T47D (cell line): ENCODE results near the gene HACD1.
"Not testable (repeated sequence)": the region's sequence is repeated elsewhere in the genome, so short reads cannot be mapped to it uniquely, and the experiment has no call there.

Experiments
- DNase-seq, 2 experiments: peaks; one replicate each; pipeline versions ENCODE4 v3.0.0 to v3.0.0-alpha.2; 2011 to 2012; ENCODE audit warnings: low read depth in 1 of 2, low spot score in 1 of 2
- JUND ChIP-seq: IDR thresholded peaks from 2 replicates; pipeline ENCODE4 v1.6.1; 2012; ENCODE audit warnings: low read depth
- in situ Hi-C: cut with HindIII; loops from 2 replicates; pipeline ENCODE4 v1.10.0; 2016; ENCODE audit warnings: low sequenced_read_pairs, low pct_unique_long_range_greater_than_20kb

HACD1 gene

DNA sequence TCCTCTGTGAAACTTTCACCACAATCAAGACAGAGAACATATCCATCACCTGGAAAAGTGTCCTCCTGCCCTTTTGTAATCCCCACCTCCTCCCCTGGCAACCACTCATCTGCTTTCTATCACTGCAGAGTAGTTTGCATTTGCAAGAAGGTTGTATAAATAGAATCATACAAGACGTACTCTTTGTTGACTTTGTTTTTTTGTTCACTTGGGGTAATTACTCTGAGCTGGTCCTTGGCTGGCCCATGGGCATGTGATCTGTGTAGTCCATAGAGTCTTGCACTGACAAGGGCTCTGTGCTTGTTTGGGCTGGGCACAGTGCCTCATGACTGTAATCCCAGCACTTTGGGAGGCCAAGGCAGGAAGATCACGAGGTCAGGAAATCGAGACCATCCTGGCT, 7.8 kb upstream of the HACD1 start:
- in situ Hi-C loops = no loop called here
- DNase-seq = no peak
- no peak for TF ChIP-seq JUND

DNA sequence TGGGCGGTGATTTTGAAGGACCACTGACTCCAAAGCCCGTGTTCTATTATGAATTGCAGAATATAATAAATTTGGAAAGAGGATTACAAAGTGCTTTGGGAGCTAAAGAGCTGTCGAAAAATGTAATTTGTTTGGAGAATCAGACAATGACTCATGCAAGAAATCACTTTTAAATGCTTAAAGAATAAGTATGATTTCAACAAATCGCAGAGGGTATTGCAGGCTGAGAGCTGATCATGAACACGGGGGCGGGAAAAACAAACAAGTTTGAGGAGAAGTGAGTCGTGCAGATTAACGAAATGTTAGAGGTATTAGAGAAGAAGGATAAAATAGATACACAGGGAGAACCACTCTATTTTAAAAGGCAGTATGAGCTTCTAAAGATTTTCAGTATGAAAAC, 4.9 kb upstream of the HACD1 start:
- no peak for DNase-seq
- no peak for TF ChIP-seq JUND
- in situ Hi-C loops = no loop called here

DNA sequence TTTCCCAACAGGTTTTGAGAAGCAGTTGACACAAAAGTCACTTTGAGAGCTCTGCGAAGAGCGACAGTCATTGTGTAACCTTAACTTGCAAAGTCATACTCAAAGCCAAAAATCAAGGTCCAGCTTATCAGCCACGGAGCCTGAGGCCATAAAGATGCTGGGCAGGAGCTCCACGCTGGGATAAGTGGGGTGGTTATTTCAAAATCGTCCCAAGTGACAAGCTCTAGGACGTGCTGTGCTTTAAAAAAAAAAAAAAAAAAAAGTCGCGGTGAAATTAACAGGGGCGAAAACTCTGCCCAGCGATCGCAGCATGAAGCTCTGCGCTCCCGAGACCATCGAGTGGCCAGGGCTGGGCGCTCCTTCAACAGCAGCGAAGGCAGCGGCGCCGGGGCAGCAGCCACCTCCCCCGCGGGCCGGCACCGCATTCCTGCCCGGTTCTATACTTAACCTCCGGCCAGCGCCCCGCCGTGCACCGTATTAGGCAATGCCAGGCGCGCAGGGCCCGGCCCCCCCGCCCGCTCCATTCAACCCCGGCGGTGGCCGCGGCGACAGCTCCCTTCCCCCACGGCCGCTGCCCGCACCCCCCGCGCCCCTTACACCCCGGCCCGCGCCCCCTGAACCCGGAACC, 657 bp downstream of the HACD1 start:
- in situ Hi-C loops = no loop called here
- DNase-seq = peak; percentile 73 to 85
- no peak for TF ChIP-seq JUND

DNA sequence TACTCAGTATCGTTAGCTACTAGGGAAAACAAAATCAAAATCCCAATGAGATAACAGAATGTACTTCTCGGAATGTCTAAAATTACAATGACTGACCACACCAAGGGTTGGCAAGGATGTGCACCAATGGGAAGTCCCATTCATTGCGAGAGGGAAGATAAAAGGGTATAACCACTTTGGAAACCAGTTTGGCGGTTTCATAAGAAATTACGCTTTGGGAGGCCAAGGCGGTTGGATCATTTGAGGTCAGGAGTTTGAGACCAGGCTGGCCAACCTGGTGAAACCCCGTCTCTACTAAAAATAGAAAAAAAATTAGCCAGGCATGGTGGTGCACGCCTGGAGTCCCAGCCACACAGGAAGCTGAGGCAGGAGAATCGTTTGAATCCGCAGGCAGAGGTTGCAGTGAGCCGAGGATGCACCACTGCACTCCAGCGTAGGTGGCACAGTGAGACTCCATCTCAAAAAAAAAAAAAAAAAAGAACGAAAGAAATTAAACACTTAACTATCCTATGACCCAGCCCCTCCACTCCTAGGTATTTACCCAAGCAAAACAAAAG, 7.6 kb downstream of the HACD1 start:
- TF ChIP-seq JUND = no peak
- no peak for DNase-seq
- in situ Hi-C loops = no loop called here

DNA sequence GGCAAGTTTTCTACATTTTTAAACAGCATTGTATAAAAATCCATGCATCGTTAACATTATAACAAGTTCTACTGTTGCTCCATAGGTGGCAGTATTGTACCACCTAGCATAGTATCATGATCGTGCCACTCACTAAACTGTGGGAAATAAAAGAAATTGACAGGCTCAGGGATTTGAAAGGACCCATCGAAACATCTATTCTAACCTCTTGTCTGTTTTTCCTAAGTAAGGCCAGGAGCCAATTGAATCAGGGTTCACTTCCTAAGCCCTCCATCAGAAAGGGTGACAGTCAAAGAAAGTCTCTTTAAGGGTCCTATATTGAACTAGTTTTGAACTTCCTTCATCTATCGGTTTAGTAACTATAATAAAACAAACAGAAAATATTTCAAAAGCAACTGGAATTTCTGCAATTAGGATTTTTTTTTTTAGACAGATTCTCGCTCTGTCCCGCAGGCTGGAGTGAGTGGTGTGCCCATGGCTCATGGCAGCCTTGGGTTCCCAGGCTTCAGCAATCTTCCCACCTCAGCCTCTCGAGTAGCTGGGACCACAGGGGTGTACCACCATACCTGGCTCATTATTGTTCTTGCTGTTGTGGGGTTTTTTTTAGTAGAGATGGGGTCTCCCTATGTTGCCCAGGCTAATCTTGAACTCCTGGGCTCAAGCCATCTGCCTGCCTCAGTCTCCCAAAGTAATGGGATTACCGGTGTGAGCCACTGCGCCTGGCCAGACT, 9.4 kb downstream of the HACD1 start:
- in situ Hi-C loops = no loop called here
- peak; percentile 42 to 72 for DNase-seq
- TF ChIP-seq JUND = no peak

DNA sequence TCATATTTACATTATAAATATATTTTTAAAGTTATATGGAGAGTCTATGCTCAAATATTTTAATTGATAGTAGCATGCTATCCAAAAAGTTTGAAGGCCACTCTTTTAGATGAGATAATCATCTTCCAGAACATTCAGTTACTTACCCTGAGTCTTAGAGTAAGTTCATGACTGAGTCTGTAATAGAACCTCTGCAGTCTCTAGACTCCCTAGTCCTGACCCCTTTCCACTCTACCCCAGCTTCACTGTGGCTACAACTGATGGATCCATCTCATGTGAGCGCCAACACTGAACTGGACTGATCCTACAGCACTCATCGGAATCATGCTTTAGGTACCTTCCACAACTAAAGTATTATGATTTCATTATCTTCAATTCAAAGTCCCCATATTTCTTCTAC, 10.1 kb downstream of the HACD1 start:
- no peak for TF ChIP-seq JUND
- DNase-seq = no peak
- in situ Hi-C loops = no loop called here

DNA sequence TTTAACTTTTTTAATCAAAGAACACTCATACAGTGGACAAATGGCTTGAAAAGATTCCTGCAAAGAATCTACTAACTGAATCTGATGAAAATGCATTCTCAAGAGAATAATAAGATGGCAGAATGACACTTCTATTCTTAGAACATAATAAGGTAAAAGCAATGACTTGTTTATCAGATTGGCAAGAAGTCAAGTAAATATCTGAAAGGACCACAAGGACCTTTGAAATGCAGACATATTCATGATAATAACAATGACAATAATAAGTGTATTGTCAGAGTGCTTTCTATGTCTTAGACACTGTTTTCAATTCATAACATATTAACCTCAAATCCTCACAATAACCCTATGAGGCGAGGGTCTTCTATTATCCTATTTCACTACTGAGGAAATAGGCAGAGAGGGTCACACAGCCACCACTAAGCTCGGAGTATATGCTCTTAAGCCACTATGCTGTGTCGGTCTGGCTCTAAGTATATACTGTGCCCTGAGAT, 10.6 kb downstream of the HACD1 start:
- in situ Hi-C loops = no loop called here
- TF ChIP-seq JUND = no peak
- DNase-seq = no peak

DNA sequence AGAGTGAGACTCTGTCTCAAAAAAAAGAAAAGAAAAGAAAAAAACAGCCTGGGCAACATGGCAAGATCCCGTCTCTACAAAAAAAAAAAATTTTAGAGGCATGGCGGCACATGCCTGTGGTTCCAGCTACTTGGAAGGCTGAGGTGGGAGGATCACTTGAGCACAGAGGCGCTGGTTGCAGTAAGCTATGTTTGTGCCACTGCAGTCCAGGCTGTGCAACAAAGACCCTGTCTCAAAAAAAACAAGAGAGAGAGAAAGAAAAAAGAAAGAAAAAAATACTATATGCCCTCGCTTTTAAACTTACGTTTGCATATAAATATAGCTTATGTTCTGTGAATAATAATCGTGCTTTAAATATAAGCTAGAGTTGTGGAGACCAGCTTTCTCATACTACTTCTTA, 11.2 kb downstream of the HACD1 start:
- no peak for DNase-seq
- in situ Hi-C loops = no loop called here
- no peak for TF ChIP-seq JUND

DNA sequence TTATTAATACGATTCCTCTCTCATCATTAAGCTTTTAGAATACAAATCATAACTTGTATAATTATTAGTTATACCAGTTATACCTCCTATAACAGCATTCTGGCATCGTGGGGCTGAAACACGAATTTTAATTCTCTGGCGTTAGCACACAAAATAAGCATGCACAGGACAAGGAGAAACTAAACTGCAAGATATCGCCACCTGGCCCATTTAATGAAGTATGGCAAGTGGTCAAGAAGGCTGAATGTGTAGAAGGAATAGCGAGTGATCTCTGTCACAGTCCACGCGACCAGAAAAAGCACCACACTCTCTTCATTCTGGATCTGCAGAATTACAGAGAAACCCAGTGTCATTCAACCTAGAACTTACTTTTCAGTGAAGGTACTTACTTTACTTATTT, 18.1 kb downstream of the HACD1 start:
- peak; percentile 44 to 81 for DNase-seq
- no peak for TF ChIP-seq JUND
- in situ Hi-C loops = no loop called here

DNA sequence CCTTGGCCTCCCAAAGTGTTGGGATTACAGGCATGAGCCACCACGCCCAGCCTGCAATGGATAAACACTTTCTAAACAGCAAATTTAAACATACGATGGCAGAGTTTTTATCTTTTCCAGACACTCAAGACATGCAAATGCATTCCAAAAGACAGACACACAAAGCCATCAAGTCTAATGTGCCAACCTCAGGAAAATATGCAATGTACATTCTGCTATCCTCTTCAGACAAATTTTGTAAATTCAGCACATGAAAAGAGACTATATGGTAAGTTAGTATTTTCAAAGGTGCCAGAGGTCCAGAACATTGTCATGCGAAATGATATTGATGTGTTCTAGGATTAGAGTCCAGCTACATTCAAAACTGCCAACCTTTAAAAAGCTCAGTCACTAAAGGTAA, 19.8 kb downstream of the HACD1 start:
- in situ Hi-C loops = no loop called here
- no peak for TF ChIP-seq JUND

DNA sequence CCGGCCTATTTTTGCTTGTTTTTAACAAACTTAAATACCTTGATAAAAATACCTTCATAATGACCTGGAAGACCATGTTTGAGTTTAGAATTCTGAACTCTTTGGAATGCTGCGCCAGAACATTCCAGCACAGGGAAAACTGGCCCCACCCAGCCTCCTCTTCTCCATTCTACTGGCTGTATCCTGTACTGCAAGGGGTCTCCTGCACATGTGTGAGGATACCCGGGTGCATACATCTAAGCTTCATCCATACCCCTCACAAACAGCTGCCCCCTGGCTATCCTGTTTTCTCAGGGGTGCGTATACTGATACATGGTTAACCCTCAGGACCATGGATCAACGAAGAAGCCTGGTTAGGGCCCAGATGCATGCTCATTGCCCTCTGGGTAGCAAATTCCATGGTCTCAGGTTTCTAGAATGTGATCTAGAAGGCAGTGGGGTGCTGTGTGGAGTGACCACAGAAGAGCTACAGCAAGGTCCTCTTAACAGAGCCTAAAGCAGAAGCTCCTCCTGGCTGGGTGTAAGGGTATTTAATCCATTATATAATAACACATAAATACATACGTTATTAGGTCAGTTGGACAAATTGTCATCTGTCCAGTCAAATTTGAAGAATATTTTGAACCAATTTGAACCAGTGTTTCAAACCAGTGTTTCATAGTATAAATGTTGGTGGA, 26.1 kb downstream of the HACD1 start:
- no peak for DNase-seq
- TF ChIP-seq JUND = no peak
- in situ Hi-C loops = no loop called here

More for the DNA sequence above, 19.8 kb downstream of the HACD1 start:
- DNase-seq = no peak

DNA sequence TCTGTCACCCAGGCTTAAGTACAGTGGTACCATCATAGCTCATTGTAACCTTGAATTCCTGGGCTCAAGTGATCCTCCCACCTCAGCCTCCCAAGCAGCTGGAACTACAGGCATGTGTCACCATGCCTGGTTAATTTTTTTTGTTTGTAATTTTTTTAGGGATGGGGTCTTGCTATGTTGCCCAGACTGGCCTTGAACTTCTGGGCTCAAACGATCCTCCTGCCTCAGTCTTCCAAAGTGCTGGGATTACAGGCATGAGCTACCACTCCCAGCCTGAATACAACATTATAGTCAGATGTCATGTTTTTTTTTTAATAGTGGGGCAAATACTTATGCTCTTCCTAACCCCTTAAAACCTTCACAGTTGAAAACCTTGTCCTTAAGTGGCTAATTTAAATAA, 27.9 kb downstream of the HACD1 start:
- DNase-seq, in situ Hi-C loops: not testable (repeated sequence)

DNA sequence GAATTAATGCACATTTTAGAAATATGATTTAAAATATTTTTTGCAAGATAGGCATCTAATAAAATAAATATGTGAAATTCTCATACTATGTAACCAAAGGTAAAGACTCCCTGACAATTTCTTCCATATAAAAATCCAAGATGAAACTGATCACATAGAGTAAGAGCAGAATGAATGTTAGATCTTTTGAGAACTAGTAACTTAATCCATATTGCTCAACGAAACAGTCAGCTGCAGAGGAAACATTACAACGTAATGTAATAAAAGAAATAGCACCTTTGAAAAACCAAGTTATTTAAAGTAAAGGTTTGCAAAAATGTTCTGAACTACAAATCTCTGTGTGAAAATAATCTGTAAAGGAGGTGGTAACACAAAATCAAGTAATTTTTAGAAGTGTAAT, 28.8 kb downstream of the HACD1 start:
- in situ Hi-C loops = no loop called here
- TF ChIP-seq JUND = no peak

DNA sequence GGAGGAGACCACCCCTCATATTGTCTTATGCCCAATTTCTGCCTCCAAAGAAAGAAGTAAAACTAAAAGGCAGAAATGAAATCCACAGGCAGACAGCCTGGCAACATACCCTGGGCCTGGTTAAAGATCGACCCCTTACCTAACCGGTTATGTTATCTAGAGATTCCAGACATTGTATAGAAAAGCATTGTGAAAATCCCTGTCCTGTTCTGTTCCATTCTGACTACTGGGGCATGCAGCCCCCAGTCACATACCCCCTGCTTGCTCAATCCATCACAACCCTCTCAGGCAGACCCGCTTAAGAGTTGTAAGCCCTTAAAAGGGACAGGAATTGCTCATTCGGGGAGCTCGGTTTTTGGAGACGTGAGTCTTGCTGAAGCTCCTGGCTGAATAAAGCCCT, 29.9 kb downstream of the HACD1 start:
- DNase-seq, in situ Hi-C loops: not testable (repeated sequence)

More for the DNA sequence above, 28.8 kb downstream of the HACD1 start:
- no peak for DNase-seq
